ENCODE measurements around the gene C2CD5. TPM values are rescaled to one million over a fixed set of nuclear protein-coding genes. Genes with fewer than 3 reads are reported as not detected.

C2CD5 gene
- total and polyA plus RNA-seq, 2 donors, result 26.5 to 45.7 TPM

DNA sequence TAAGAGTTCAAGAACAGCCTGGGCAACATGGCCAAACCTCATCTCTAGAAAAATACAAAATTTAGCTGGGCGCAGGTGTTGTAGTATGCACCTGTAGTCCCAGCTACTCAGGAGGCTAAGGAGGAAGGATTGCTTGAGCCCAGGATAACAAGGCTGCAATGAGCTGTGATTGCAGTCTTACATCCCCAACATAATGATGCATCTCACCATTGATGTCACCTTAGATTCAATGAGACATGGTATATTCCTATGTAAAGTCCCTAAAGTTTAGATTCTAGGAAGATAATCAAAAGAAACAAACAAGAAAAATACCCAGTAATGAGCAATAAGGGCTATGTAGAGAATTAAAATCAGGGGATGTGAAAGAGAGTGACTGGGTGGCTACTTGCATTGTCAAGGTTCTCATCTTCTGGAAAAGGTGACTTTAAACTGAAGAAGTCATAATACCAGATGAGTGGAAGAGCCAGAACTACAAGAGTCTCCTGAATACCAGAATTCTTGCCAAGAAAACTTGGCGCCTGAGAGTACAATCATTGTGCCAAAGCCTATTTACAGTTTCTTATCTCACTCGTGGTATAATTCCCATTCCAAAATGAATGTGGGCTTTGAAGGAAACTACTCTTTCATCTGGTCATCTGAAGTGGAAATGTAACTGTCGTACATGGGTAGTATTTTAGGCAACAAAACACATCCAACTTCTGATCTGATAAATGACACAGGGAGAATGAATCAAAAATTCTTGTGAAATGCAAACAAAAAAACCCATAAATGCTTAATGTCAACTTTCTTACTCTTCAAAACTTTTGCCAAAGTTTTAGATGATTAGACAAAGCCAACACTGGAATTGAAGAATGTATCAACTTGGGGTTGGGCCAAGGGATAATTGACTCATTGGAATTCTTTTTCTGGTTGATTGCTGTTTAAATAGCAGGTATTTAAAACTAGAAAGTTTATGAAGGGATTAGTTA is 128.7 kb downstream of the C2CD5 start:
- H3K36me3 ChIP-seq (ENCODE audit: control insufficient read depth in 2 of 2, insufficient read depth in 2 of 2, low read length in 1 of 2), result no peaks in the 10 kb centered on the region
- H3K27me3 ChIP-seq (ENCODE audit: control insufficient read depth in 2 of 2, insufficient read depth in 1 of 2, low read length in 1 of 2), result no peaks in the 10 kb centered on the region
- peak in 1 of 9 donors; percentile 17 for DNase-seq (ENCODE audit: low read depth in 6 of 9, low spot score in 9 of 9)
- H3K27ac ChIP-seq (ENCODE audit: low read depth in 1 of 2, low read length in 1 of 2), result peak overlapping the region in 1 of 2 donors; percentile 9
- no peaks in the 10 kb centered on the region for H3K4me1 ChIP-seq (ENCODE audit: control insufficient read depth in 2 of 2, insufficient read depth in 2 of 2, low read length in 2 of 2)
- no peaks in the 10 kb centered on the region for H3K9me3 ChIP-seq (ENCODE audit: control insufficient read depth in 2 of 2, insufficient read depth in 1 of 2, low read length in 1 of 2)
- H3K4me3 ChIP-seq (ENCODE audit: low read length in 2 of 2), result no peak overlapping the region
- WGBS, result 91% methylated on average over 4 of the region's 4 CpGs

DNA sequence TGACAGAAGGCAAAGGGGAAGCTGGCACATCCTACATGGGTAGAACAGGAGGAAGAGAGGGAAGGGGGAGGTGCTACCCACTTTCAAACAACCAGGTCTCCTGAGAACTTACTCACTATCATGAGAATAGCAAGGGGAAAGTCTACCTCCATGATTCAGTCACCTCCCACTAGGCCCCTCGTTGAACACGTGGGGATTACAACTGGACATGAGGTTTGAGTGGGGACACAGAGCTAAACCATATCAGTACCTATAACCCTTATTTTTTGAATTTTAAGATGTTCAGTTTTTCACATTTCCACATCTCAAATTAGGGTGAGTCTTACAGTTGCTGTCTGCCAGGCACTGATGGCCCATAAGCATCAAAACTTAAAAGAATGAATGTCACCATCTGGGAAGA is 129.6 kb downstream of the C2CD5 start:
- H3K4me1 ChIP-seq (ENCODE audit: control insufficient read depth in 2 of 2, insufficient read depth in 2 of 2, low read length in 2 of 2), result no peaks in the 10 kb centered on the region
- H3K27ac ChIP-seq (ENCODE audit: low read depth in 1 of 2, low read length in 1 of 2), result no peak overlapping the region
- H3K4me3 ChIP-seq (ENCODE audit: low read length in 2 of 2), result no peak overlapping the region
- no peak for DNase-seq (ENCODE audit: low read depth in 6 of 9, low spot score in 9 of 9)
- WGBS, result 96% methylated on average over 2 of the region's 2 CpGs
- no peaks in the 10 kb centered on the region for H3K27me3 ChIP-seq (ENCODE audit: control insufficient read depth in 2 of 2, insufficient read depth in 1 of 2, low read length in 1 of 2)
- H3K36me3 ChIP-seq (ENCODE audit: control insufficient read depth in 2 of 2, insufficient read depth in 2 of 2, low read length in 1 of 2), result no peaks in the 10 kb centered on the region
- no peaks in the 10 kb centered on the region for H3K9me3 ChIP-seq (ENCODE audit: control insufficient read depth in 2 of 2, insufficient read depth in 1 of 2, low read length in 1 of 2)

DNA sequence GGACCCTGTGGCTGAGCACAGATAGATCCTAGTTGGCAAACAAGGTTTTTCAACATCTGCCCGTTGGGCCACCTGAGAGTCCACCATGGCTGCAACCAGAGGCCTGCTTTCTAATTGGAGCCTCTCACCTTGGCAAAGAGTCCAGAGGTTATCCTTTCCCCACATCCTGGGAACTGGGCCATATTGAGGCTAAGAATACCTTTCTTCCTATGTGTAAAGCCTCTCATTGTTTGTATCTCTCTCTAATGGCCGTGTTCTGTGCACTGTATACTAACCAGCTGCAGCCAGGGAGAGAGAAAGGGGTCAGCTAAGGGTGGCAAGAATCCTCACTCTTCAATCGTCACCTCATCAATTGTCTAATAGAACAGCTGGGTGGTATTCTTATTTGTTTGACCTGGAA is 130.8 kb downstream of the C2CD5 start:
- no peak for DNase-seq (ENCODE audit: low read depth in 6 of 9, low spot score in 9 of 9)
- WGBS, result 98% methylated on average over 3 of the region's 3 CpGs
- Histone ChIP-seq H3K4me1 (ENCODE audit: control insufficient read depth in 2 of 2, insufficient read depth in 2 of 2, low read length in 2 of 2) (no peaks in the 10 kb centered on the region), H3K4me3 (ENCODE audit: low read length in 2 of 2) (no peak overlapping the region), H3K36me3 (ENCODE audit: control insufficient read depth in 2 of 2, insufficient read depth in 2 of 2, low read length in 1 of 2) (no peaks in the 10 kb centered on the region), H3K27me3 (ENCODE audit: control insufficient read depth in 2 of 2, insufficient read depth in 1 of 2, low read length in 1 of 2) (no peaks in the 10 kb centered on the region), H3K9me3 (ENCODE audit: control insufficient read depth in 2 of 2, insufficient read depth in 1 of 2, low read length in 1 of 2) (no peaks in the 10 kb centered on the region), H3K27ac (ENCODE audit: low read depth in 1 of 2, low read length in 1 of 2) (no peak overlapping the region)

DNA sequence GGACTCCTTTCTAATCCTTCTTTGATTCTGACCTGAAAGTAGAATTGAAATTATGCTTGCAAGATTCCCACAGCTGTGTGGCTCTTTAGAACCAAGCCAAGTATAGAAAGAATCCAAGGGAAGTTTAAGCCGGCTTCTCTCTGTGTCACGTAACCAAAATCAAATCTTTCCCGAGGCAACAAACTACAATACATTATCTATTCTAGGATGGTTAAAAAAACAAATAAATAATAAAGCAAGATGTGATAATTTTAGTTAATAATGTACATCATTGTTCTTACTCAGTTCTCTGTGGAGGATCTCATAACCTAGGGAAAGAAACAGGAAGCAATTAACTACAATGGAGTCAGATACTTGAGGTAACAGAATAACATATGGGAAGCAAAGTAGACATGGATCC is 131.8 kb downstream of the C2CD5 start:
- H3K4me1 ChIP-seq (ENCODE audit: control insufficient read depth in 2 of 2, insufficient read depth in 2 of 2, low read length in 2 of 2), result no peaks in the 10 kb centered on the region
- H3K4me3 ChIP-seq (ENCODE audit: low read length in 2 of 2), result no peak overlapping the region
- H3K27ac ChIP-seq (ENCODE audit: low read depth in 1 of 2, low read length in 1 of 2), result no peak overlapping the region
- no peaks in the 10 kb centered on the region for H3K27me3 ChIP-seq (ENCODE audit: control insufficient read depth in 2 of 2, insufficient read depth in 1 of 2, low read length in 1 of 2)
- no peaks in the 10 kb centered on the region for H3K9me3 ChIP-seq (ENCODE audit: control insufficient read depth in 2 of 2, insufficient read depth in 1 of 2, low read length in 1 of 2)
- 98% methylated on average over 3 of the region's 3 CpGs for WGBS
- H3K36me3 ChIP-seq (ENCODE audit: control insufficient read depth in 2 of 2, insufficient read depth in 2 of 2, low read length in 1 of 2), result no peaks in the 10 kb centered on the region
- DNase-seq (ENCODE audit: low read depth in 6 of 9, low spot score in 9 of 9), result no peak

DNA sequence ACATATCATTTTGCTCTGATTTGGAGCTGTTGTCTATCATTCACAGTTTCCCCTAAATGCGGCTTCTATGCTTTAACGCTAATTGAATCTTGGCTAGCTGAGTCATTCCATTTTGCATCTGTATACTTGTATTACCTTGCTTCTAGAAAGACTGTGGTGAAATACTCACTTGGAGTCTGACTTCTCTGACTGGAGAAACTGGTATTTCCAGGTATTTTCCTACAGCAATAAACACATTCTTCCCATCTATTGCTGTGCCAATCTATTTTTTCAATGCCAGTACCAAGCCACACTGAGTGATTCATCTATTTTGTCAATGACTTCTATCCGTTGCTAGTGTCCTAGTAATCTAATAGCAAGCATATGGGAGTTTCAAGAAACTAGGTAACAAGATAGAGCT is 133.9 kb downstream of the C2CD5 start:
- Histone ChIP-seq H3K4me1 (ENCODE audit: control insufficient read depth in 2 of 2, insufficient read depth in 2 of 2, low read length in 2 of 2) (no peaks in the 10 kb centered on the region), H3K27ac (ENCODE audit: low read depth in 1 of 2, low read length in 1 of 2) (no peak overlapping the region), H3K36me3 (ENCODE audit: control insufficient read depth in 2 of 2, insufficient read depth in 2 of 2, low read length in 1 of 2) (no peaks in the 10 kb centered on the region), H3K4me3 (ENCODE audit: low read length in 2 of 2) (no peak overlapping the region), H3K27me3 (ENCODE audit: control insufficient read depth in 2 of 2, insufficient read depth in 1 of 2, low read length in 1 of 2) (no peaks in the 10 kb centered on the region), H3K9me3 (ENCODE audit: control insufficient read depth in 2 of 2, insufficient read depth in 1 of 2, low read length in 1 of 2) (no peaks in the 10 kb centered on the region)
- 92% methylated on average over 3 of the region's 3 CpGs for WGBS
- no peak for DNase-seq (ENCODE audit: low read depth in 6 of 9, low spot score in 9 of 9)

DNA sequence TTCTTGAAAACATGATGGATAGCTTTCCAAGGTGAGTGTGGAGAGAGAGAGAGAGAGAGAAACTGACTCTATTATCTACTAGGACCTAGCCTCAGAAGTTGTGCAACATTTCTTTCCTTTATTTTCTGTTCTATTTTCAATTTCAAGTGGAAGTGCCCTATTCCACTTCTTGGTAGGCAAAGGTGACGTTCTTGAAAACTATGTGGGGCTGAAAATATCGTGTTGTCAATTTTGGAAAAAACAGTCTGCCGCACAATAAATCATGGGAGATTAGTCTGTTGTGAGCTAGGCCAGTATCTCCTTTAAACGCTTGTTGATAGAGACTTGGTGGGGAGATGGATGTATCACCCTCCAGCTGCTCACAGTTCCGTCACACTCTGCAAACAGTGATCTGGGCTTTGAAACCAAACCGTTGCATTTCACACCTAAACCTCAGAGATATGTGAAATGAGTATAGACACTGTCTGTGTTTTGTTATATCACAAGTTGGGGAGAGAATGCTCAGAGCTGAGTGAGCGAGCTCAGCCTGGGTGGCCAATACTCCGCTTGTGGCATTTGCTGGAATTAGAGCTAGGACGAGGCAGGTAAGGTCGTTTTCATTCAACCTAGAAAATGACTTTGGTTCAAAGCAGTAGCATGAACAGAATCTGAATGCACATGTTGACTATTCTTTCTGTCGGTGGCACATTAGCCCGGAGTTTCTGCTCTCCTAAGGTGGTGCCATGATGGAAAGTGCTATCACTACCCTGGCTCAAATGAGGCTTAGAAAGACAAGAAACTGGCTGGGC is 134.8 kb downstream of the C2CD5 start:
- DNase-seq (ENCODE audit: low read depth in 6 of 9, low spot score in 9 of 9), result no peak
- no peak overlapping the region for H3K4me3 ChIP-seq (ENCODE audit: low read length in 2 of 2)
- WGBS, result 91% methylated on average over 12 of the region's 12 CpGs

DNA sequence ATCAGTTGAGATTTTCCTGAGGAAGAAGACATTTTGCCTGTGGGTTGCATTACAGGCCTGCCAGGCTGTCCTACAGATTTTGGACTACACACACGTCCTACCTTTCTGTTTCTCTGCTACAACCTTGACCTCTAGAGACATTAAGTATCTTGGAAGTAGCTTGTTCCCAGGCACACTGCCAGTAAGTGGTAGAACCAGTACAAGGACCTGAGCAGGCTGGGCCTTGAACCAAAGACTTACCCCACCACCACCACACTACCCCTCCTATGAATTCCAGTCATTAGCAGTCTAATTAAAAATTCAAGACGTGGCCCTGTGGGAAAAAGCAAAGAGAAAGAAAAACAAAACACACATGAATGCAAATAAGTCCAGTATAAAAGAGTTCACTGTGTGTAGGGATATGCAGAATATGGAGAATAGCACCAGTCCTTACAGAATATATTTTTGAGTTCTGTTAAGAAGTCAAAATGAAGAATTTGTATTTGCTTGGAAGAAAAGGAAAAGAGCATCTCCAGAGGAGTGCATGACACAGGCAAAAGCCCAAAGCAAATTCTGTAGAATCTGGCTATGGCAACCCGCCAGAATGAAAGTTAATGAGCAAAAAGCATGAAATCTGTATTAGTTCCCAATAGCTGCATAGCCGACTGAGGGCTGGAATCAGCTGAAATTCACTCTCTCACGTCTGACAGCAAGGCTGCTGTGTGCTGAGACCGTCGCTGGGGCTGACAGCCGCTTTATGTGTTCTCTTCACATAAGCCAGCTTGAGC is 135.5 kb downstream of the C2CD5 start:
- Histone ChIP-seq H3K4me3 (ENCODE audit: low read length in 2 of 2) (no peak overlapping the region), H3K27ac (ENCODE audit: low read depth in 1 of 2, low read length in 1 of 2) (peak overlapping the region; percentile 8 to 46), H3K9me3 (ENCODE audit: control insufficient read depth in 2 of 2, insufficient read depth in 1 of 2, low read length in 1 of 2) (no peaks in the 10 kb centered on the region), H3K27me3 (ENCODE audit: control insufficient read depth in 2 of 2, insufficient read depth in 1 of 2, low read length in 1 of 2) (no peaks in the 10 kb centered on the region), H3K36me3 (ENCODE audit: control insufficient read depth in 2 of 2, insufficient read depth in 2 of 2, low read length in 1 of 2) (no peaks in the 10 kb centered on the region), H3K4me1 (ENCODE audit: control insufficient read depth in 2 of 2, insufficient read depth in 2 of 2, low read length in 2 of 2) (no peaks in the 10 kb centered on the region)
- no peak for DNase-seq (ENCODE audit: low read depth in 6 of 9, low spot score in 9 of 9)
- WGBS, result 93% methylated on average over 8 of the region's 8 CpGs

More for the DNA sequence above, 134.8 kb downstream of the C2CD5 start:
- Histone ChIP-seq H3K36me3 (ENCODE audit: control insufficient read depth in 2 of 2, insufficient read depth in 2 of 2, low read length in 1 of 2) (no peaks in the 10 kb centered on the region), H3K9me3 (ENCODE audit: control insufficient read depth in 2 of 2, insufficient read depth in 1 of 2, low read length in 1 of 2) (no peaks in the 10 kb centered on the region), H3K4me1 (ENCODE audit: control insufficient read depth in 2 of 2, insufficient read depth in 2 of 2, low read length in 2 of 2) (no peaks in the 10 kb centered on the region), H3K27me3 (ENCODE audit: control insufficient read depth in 2 of 2, insufficient read depth in 1 of 2, low read length in 1 of 2) (no peaks in the 10 kb centered on the region), H3K27ac (ENCODE audit: low read depth in 1 of 2, low read length in 1 of 2) (peak overlapping the region; percentile 69 to 70)

DNA sequence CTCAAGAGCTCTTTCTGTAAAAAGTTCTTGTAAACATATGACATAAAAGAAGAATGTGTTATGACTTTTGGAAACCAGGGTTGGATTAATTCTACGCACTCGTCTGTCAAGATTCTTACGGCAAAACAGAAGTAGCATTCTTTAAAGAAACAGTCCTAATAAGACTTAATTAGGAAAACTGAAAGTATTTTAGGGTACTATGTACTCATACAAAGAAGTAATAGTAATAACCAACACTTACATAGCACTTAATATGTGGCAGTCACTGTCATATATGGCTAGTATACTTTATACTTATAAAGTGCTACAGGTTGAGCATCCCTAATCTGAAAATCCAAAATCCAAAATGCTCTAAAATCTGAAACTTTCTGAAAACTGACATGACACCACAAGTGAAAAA is 136.9 kb downstream of the C2CD5 start:
- Histone ChIP-seq H3K27me3 (ENCODE audit: control insufficient read depth in 2 of 2, insufficient read depth in 1 of 2, low read length in 1 of 2) (no peaks in the 10 kb centered on the region), H3K4me3 (ENCODE audit: low read length in 2 of 2) (no peak overlapping the region), H3K4me1 (ENCODE audit: control insufficient read depth in 2 of 2, insufficient read depth in 2 of 2, low read length in 2 of 2) (no peaks in the 10 kb centered on the region), H3K36me3 (ENCODE audit: control insufficient read depth in 2 of 2, insufficient read depth in 2 of 2, low read length in 1 of 2) (no peaks in the 10 kb centered on the region), H3K27ac (ENCODE audit: low read depth in 1 of 2, low read length in 1 of 2) (no peak overlapping the region), H3K9me3 (ENCODE audit: control insufficient read depth in 2 of 2, insufficient read depth in 1 of 2, low read length in 1 of 2) (no peaks in the 10 kb centered on the region)
- no peak for DNase-seq (ENCODE audit: low read depth in 6 of 9, low spot score in 9 of 9)
- WGBS, result 91% methylated on average over 3 of the region's 3 CpGs
